Measurements from ENCODE around the gene ADGRG1. TPM values are rescaled to one million over a fixed set of nuclear protein-coding genes. Genes with fewer than 3 reads are reported as not detected.

Gene ADGRG1
- total RNA-seq, 1 experiment from 2014 or later = 131 TPM

GRCh38 chr16:57708168-57708567, 79.7 kb downstream of the ADGRG1 start:
- no peak for DNase-seq
- no peaks in the 10 kb centered on the region for H3K79me2 ChIP-seq (ENCODE audit: low read depth)
- no TSS peak for BruUV-seq (replicated peaks)
- H2AFZ ChIP-seq = no peak overlapping the region
- H3K4me2 ChIP-seq = no peak overlapping the region
- CTCF ChIA-PET = no interaction called here
- no peaks in the 10 kb centered on the region for H3K9me3 ChIP-seq (ENCODE audit: insufficient read depth, low read depth)
- no peaks in the 10 kb centered on the region for H3K9me2 ChIP-seq (ENCODE audit: insufficient read depth)
- TF ChIP-seq CTCF (conservative IDR thresholded peaks at IDR 0.05) = no peak
- TF ChIP-seq EZH2 (IDR thresholded peaks at IDR 0.05; ENCODE audit: low read depth) = no peak
- H3F3A ChIP-seq (ENCODE audit: insufficient read depth, low read depth) = no peaks in the 10 kb centered on the region
- POLR2A ChIA-PET (ENCODE audit: unreplicated experiment) = no interaction called here
- H3K27ac ChIP-seq = no peak overlapping the region
- no peaks in the 10 kb centered on the region for H3K4me1 ChIP-seq (replicated peaks; ENCODE audit: insufficient read depth)
- H3K36me3 ChIP-seq (ENCODE audit: low read depth) = no peaks in the 10 kb centered on the region
- H3K4me3 ChIP-seq = no peak overlapping the region
- no peaks in the 10 kb centered on the region for H4K20me1 ChIP-seq (ENCODE audit: insufficient read depth)
- intact Hi-C loops (cut with micrococcal nuclease; ENCODE audit: unreplicated experiment) = no loop called here
- H3K27me3 ChIP-seq (ENCODE audit: insufficient read depth, low read depth) = no peaks in the 10 kb centered on the region

DNA sequence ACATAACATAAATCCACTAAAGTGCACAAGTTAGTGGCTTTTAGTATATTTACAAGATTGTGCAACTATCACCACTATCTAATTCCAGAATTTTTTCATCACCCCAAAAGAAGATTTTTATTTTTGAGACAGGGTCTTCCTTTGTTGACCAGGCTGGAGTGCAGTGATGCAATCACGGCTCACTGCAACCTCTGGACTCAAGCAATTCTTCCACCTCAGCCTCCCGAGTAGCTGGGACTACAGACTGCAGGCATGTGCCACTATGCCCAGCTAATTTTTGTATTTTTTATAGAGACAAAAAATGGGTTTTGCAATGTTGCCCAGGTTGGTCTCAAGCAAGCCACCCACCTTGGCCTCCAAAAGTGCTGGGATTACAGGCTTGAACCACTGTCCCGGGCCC, 81.2 kb downstream of the ADGRG1 start:
- no peaks in the 10 kb centered on the region for H4K20me1 ChIP-seq (ENCODE audit: insufficient read depth)
- no peaks in the 10 kb centered on the region for H3K4me1 ChIP-seq (replicated peaks; ENCODE audit: insufficient read depth)
- ChIA-PET CTCF (no interaction called here), POLR2A (ENCODE audit: unreplicated experiment) (no interaction called here)
- no peak overlapping the region for H2AFZ ChIP-seq
- H3K9me2 ChIP-seq (ENCODE audit: insufficient read depth) = no peaks in the 10 kb centered on the region
- TF ChIP-seq CTCF (conservative IDR thresholded peaks at IDR 0.05) (no peak), EZH2 (IDR thresholded peaks at IDR 0.05; ENCODE audit: low read depth) (no peak)
- intact Hi-C loops (cut with micrococcal nuclease; ENCODE audit: unreplicated experiment) = no loop called here
- H3K79me2 ChIP-seq (ENCODE audit: low read depth) = no peaks in the 10 kb centered on the region
- H3F3A ChIP-seq (ENCODE audit: insufficient read depth, low read depth) = no peaks in the 10 kb centered on the region
- no peaks in the 10 kb centered on the region for H3K9me3 ChIP-seq (ENCODE audit: insufficient read depth, low read depth)
- no peak for DNase-seq
- no peak overlapping the region for H3K4me3 ChIP-seq
- H3K36me3 ChIP-seq (ENCODE audit: low read depth) = no peaks in the 10 kb centered on the region
- no peak overlapping the region for H3K4me2 ChIP-seq
- H3K27me3 ChIP-seq (ENCODE audit: insufficient read depth, low read depth) = no peaks in the 10 kb centered on the region
- no TSS peak for BruUV-seq (replicated peaks)
- H3K27ac ChIP-seq = no peak overlapping the region

- intact Hi-C loops (cut with micrococcal nuclease; ENCODE audit: unreplicated experiment) = no loop called here
- H3K36me3 ChIP-seq (ENCODE audit: low read depth) = no peaks in the 10 kb centered on the region
- H3K9me2 ChIP-seq (ENCODE audit: insufficient read depth) = no peaks in the 10 kb centered on the region
- H4K20me1 ChIP-seq (ENCODE audit: insufficient read depth) = no peaks in the 10 kb centered on the region
- no peaks in the 10 kb centered on the region for H3K79me2 ChIP-seq (ENCODE audit: low read depth)
- no peaks in the 10 kb centered on the region for H3F3A ChIP-seq (ENCODE audit: insufficient read depth, low read depth)
- no peaks in the 10 kb centered on the region for H3K9me3 ChIP-seq (ENCODE audit: insufficient read depth, low read depth)
- H3K4me2 ChIP-seq = no peak overlapping the region
- H2AFZ ChIP-seq = no peak overlapping the region
- no peak overlapping the region for H3K4me3 ChIP-seq
- H3K27me3 ChIP-seq (ENCODE audit: insufficient read depth, low read depth) = peaks cover 10% of the 10 kb centered on the region; the same call in 1 of the 2 replicates
- no peak for TF ChIP-seq EZH2 (IDR thresholded peaks at IDR 0.05; ENCODE audit: low read depth)
- TF ChIP-seq CTCF (conservative IDR thresholded peaks at IDR 0.05) = no peak
- CTCF ChIA-PET = no interaction called here
- H3K4me1 ChIP-seq (replicated peaks; ENCODE audit: insufficient read depth) = no peaks in the 10 kb centered on the region
- no peak overlapping the region for H3K27ac ChIP-seq
- POLR2A ChIA-PET (ENCODE audit: unreplicated experiment) = no interaction called here
- no TSS peak for BruUV-seq (replicated peaks)
- no peak for DNase-seq
These were observed 82.9 kb downstream of the ADGRG1 start for GRCh38 chr16:57711346-57711745.
